ENCODE measurements around the gene MAPKAP1. TPM values are rescaled to one million over a fixed set of nuclear protein-coding genes. Genes with fewer than 3 reads are reported as not detected.

Gene MAPKAP1
- polyA plus RNA-seq, 1 donor from 2014 or later = 57.5 TPM

DNA sequence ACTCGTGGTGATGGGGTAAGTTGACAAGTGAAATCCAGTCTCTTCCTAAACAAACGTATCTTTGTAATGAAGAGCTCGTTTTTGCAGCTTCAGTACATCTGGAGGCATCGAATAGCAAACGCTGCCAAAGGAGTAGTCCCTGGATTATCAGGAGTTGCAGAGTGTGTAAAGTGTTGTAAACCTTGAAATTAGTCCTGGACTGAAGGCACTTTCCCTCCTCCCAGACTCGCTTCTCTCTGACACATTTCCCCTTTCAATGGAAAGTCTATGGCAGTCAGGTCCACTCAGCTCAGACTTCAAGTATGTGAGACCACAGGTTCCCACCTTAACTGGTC is 38.6 kb upstream of the MAPKAP1 start:
- Histone ChIP-seq H3K36me3 (ENCODE audit: insufficient read depth, low read length) (peaks cover 3% of the 10 kb centered on the region), H3K79me2 (replicated peaks; ENCODE audit: insufficient read depth, low read length) (peaks cover 34% of the 10 kb centered on the region), H3K9me2 (ENCODE audit: insufficient read depth, low read length) (no peaks in the 10 kb centered on the region), H3K9me3 (ENCODE audit: low read length) (no peaks in the 10 kb centered on the region), H2AFZ (ENCODE audit: low read depth, low read length) (peak overlapping the region; percentile 28), H3K4me2 (ENCODE audit: low read length) (peak overlapping the region; percentile 52), H3K4me3 (ENCODE audit: low read length) (peak overlapping the region; percentile 77), H3K27me3 (ENCODE audit: insufficient read depth, low read depth, low read length) (no peaks in the 10 kb centered on the region), H4K20me1 (ENCODE audit: insufficient read depth) (no peaks in the 10 kb centered on the region), H3K9ac (ENCODE audit: low read length) (peak overlapping the region; percentile 67), H3K27ac (ENCODE audit: low read length) (peak overlapping the region; percentile 73), H3F3A (ENCODE audit: insufficient read depth, low read length, poor library complexity, severe bottlenecking) (no peaks in the 10 kb centered on the region)
- TF ChIP-seq RAD21 (conservative IDR thresholded peaks at IDR 0.05) (no peak), EZH2 (IDR thresholded peaks at IDR 0.05; ENCODE audit: borderline replicate concordance, insufficient read depth, low read length, poor library complexity, severe bottlenecking) (no peak), POLR2AphosphoS5 (IDR thresholded peaks at IDR 0.05) (no peak), SMC3 (conservative IDR thresholded peaks at IDR 0.05; ENCODE audit: poor library complexity) (no peak), MXI1 (conservative IDR thresholded peaks at IDR 0.05; ENCODE audit: poor library complexity, severe bottlenecking) (no peak), TAF1 (IDR thresholded peaks at IDR 0.05; ENCODE audit: low read depth) (no peak), EP300 (conservative IDR thresholded peaks at IDR 0.05; ENCODE audit: poor library complexity, severe bottlenecking) (no peak)
- TF ChIP-seq, protein P1, sequence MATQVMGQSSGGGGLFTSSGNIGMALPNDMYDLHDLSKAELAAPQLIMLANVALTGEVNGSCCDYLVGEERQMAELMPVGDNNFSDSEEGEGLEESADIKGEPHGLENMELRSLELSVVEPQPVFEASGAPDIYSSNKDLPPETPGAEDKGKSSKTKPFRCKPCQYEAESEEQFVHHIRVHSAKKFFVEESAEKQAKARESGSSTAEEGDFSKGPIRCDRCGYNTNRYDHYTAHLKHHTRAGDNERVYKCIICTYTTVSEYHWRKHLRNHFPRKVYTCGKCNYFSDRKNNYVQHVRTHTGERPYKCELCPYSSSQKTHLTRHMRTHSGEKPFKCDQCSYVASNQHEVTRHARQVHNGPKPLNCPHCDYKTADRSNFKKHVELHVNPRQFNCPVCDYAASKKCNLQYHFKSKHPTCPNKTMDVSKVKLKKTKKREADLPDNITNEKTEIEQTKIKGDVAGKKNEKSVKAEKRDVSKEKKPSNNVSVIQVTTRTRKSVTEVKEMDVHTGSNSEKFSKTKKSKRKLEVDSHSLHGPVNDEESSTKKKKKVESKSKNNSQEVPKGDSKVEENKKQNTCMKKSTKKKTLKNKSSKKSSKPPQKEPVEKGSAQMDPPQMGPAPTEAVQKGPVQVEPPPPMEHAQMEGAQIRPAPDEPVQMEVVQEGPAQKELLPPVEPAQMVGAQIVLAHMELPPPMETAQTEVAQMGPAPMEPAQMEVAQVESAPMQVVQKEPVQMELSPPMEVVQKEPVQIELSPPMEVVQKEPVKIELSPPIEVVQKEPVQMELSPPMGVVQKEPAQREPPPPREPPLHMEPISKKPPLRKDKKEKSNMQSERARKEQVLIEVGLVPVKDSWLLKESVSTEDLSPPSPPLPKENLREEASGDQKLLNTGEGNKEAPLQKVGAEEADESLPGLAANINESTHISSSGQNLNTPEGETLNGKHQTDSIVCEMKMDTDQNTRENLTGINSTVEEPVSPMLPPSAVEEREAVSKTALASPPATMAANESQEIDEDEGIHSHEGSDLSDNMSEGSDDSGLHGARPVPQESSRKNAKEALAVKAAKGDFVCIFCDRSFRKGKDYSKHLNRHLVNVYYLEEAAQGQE (IDR thresholded peaks at IDR 0.05; ENCODE audit: borderline replicate concordance) = no peak
- TF ChIP-seq, protein P2, sequence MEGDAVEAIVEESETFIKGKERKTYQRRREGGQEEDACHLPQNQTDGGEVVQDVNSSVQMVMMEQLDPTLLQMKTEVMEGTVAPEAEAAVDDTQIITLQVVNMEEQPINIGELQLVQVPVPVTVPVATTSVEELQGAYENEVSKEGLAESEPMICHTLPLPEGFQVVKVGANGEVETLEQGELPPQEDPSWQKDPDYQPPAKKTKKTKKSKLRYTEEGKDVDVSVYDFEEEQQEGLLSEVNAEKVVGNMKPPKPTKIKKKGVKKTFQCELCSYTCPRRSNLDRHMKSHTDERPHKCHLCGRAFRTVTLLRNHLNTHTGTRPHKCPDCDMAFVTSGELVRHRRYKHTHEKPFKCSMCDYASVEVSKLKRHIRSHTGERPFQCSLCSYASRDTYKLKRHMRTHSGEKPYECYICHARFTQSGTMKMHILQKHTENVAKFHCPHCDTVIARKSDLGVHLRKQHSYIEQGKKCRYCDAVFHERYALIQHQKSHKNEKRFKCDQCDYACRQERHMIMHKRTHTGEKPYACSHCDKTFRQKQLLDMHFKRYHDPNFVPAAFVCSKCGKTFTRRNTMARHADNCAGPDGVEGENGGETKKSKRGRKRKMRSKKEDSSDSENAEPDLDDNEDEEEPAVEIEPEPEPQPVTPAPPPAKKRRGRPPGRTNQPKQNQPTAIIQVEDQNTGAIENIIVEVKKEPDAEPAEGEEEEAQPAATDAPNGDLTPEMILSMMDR (IDR thresholded peaks at IDR 0.05; ENCODE audit: poor library complexity, severe bottlenecking) = no peak

DNA sequence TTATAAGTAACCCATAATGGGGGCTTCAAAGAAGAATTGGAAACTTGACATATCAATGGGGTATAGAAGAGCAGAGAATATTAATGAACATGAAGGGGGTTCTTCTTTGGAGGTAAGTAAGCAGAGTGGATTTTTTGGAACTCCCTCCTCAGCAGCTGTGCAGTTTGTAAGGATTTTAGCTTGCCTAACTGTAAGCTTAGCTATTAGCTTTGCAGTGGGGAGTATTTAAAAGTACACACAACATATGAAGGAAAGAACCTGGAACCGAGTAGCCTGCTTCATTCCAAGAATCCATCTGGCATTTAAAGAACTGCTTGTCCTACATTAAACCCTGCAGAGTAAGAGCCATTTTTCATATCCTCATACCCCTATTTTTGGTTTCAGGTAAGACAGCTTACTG is 38.0 kb upstream of the MAPKAP1 start:
- TF ChIP-seq, protein P1 (IDR thresholded peaks at IDR 0.05; ENCODE audit: borderline replicate concordance) = no peak
- TF ChIP-seq SMC3 (conservative IDR thresholded peaks at IDR 0.05; ENCODE audit: poor library complexity) = no peak
- TF ChIP-seq POLR2AphosphoS5 (IDR thresholded peaks at IDR 0.05) = no peak
- no peak for TF ChIP-seq MXI1 (conservative IDR thresholded peaks at IDR 0.05; ENCODE audit: poor library complexity, severe bottlenecking)
- TF ChIP-seq EP300 (conservative IDR thresholded peaks at IDR 0.05; ENCODE audit: poor library complexity, severe bottlenecking) = no peak
- Histone ChIP-seq H3K27me3 (ENCODE audit: insufficient read depth, low read depth, low read length) (no peaks in the 10 kb centered on the region), H3F3A (ENCODE audit: insufficient read depth, low read length, poor library complexity, severe bottlenecking) (no peaks in the 10 kb centered on the region), H3K36me3 (ENCODE audit: insufficient read depth, low read length) (peaks cover 3% of the 10 kb centered on the region), H3K79me2 (replicated peaks; ENCODE audit: insufficient read depth, low read length) (peaks cover 28% of the 10 kb centered on the region), H3K4me2 (ENCODE audit: low read length) (no peak overlapping the region), H3K27ac (ENCODE audit: low read length) (no peak overlapping the region), H3K9ac (ENCODE audit: low read length) (no peak overlapping the region), H3K9me3 (ENCODE audit: low read length) (no peaks in the 10 kb centered on the region), H4K20me1 (ENCODE audit: insufficient read depth) (no peaks in the 10 kb centered on the region), H2AFZ (ENCODE audit: low read depth, low read length) (no peak overlapping the region), H3K4me3 (ENCODE audit: low read length) (peak overlapping the region; percentile 77), H3K9me2 (ENCODE audit: insufficient read depth, low read length) (no peaks in the 10 kb centered on the region)
